ENCODE data around the gene PKLR.
"Not testable (repeated sequence)": the region's sequence is repeated elsewhere in the genome, so short reads cannot be mapped to it uniquely, and the experiment has no call there.

Gene PKLR

DNA sequence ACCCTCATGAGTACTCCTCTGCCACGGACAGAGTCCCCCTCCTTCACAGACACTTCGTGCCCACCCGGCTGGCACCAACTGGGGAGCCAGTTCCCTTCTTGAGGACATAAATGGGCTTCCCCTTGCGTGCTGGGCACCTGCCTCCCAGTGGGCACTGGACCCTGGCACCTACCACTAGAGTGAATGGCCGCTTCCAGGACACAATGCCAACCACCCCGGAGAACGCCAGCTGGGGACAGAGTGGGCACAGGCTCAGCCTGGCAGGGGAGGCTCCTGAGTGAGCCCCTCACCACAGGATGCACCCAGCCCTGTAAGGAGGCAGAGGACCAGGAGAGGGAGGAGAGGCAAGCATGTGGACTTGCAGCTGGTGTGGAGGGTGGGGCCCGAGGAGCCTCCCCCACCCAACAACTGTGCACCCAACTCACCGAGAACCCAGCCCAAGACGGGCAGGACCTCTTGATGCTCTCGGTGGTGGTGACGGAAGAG, 47.0 kb downstream of the PKLR start:
- DNase-seq, result no peak

DNA sequence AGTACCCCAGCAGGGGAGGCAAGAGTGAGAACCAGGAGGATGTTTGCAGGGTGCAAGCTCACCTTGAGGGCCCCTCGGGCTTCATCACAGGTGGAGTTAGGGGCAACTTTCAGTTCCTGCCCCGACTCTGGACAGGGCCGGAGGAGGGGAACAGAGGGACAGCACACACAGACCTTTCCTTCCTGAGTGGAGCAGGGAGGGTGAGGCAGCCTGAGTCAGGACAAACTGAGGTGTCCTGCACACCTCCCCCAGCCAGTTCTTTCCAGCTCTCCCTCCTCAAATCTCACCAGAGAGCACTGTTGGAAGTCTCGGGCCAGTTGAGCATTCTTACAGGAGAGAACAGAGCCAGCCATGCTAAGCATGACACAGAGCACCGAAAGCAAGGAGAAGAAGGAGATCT, 47.4 kb downstream of the PKLR start:
- no peak for DNase-seq

DNA sequence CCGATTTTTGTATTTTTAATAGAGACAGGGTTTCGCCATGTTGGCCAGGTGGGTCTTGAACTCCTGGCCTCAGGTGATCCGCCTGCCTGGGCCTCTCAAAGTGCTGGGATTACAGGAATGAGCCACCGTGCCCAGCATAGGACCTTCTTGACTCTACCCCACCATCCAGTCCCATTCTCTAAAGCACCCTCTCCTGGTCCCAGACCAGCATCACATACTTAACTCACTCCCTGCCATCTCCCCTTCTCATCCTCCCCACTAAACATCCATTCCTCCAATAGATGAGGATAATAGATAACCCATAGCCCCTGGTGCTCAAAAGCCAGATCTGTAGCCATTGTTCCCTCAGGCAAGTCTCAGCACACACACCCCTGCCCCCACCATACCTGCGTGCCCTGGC, 48.0 kb downstream of the PKLR start:
- DNase-seq, result no peak

DNA sequence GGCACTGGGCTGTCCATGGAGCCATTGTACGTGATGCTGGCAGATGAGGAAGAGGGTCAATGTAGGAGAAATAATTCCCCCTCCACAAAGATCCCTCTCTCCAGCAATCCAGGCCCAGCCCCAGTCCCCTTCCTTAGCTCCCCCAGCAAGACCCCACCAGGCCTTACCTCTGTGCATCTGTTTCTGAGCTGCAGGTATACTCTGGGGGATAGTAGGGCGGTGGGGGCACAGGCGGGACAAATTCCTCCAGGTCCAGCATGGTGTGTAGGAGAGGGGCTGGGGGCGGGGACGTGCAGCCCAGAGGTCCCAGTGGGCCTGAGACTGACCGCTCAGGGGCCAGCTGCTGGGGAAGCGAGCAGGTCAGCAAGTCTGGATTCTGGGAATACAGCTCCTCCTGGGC, 49.7 kb downstream of the PKLR start:
- no peak for DNase-seq

DNA sequence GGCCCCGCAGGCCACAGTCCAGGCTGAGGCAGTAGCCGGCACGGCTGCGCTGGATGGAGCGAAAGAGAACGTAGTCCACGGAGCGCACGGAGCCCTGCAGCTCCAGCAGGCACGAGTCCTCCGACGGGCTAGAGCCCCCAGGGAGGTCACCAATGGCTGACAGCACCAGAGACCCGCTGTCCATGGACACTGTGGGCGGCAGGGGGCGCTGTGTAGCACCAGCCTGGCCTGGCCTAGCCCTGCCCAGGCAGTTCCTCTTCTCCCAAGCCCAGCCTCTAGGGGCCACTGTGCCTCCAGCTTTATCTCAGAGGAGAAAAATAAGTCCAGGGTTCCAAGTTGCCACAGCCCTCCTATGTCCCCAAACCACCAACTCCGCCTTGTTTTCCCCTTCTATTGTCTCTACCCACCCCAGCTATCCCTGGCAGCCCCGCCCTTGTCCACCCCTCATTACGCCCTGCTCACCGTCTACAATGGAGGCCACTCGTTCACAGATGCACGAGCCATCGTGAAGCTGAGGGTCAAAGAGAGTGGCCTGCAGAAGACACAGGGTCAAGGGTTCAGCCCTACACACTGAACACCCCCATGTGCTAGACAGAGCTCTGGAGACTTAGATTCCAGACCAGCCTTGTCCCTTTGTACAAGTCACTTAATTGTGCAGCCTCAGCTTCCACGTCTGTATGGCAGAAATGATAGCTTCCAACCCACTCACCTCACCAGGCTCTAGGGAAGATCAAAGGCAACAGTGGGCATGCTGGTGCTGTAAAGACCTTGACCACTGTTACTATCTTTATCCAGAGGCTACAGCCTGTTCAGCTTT, 50.4 kb downstream of the PKLR start:
- DNase-seq, result peak; percentile 90 to 97

DNA sequence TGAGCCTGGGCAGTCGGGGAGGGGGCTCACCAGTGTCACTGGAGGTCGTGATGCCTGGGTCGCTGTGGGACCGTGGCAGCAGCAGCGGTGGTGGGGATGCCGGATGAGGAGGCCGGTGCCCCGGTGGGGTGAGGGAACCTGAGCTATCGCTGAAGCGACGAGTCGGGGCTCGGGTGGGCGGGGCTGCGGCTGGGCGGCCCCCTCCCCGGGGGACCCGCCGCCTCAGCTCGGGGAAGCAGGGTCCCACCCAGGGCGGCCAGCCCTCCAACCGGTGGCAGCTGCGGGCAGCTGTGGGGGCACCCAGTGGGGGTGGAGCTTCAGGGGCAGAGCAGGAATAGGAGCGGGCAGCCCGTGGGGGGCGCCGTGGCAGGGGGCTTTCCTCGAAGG, 51.0 kb downstream of the PKLR start:
- DNase-seq, result no peak

DNA sequence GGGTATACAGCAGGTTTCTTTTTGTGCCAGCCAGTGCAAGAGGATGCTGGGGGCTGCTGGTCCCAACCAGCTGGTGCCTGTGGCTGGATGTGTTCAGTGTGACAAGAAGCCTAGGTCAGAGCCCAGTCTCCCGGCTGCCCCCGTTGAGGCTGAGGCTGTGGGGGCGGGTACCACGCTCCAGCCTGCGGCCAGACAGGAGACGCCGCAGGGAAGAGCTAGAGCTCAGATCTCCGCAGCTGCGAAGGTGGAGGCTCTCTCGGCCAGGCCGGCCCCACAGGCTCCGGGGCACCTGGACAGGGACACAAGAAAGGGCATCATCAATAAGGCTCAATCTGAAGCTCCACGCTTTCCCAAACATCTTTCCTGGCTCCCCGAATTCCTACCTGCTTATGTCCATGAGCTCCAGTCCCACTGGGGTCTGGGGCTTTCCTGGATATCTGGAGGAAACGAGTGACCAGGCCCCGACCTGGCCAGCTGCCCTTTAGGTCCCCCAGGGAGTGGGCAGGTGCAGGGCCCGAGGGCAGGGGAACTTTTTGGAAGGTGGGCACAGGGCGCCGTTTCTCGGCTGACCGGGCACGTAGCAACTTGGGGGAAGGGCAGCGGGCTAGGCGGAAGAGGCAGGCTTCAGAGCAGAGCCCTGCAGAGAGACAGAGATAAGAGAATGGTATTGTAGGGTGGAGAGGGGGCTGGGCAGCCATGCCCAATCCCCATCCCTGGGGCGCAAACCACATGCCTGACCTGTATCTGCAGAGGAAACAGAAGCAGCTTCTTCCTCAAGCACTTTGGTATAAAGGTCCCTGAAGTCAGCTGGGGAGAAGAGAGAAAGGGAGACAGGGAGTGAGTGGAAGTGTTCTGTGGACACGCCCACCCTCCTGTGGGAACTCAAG, 53.3 kb downstream of the PKLR start:
- DNase-seq, result no peak

DNA sequence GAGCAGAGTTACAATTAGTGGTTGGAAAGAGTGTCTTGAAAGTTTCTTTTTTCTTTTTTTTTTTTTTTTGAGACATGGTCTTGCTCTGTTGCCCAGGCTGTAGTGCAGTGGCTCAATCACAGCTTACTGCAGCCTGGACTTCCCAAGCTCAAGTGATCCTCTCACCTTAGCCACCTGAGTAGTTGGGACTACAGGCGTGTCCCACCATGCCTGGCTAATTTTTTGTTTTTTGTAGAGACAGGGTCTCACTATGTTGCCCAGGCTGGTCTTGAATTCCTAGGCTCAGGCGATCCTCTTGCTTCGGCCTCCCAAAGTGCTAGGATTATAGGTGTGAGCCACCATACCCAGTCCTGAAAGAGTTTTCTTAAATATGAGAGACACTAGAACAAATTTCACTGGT, 54.4 kb downstream of the PKLR start:
- not testable (repeated sequence) for DNase-seq

DNA sequence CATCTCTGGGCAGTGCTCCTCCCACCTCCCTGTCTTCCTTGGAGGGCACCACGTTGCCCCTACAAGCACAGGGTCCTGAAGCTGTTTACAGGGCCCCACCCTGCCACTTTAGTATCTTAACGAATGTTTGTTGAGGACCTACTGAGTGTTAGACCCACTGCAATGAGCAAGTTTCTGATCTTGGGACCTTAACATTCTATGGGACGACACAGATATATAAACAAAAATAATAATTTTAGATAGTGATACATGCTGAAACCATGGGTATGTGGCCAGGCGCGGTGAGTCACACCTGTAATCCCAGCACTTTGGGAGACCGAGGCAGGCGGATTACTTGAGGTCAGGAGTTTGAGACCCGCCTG, 56.1 kb downstream of the PKLR start:
- DNase-seq, result no peak

DNA sequence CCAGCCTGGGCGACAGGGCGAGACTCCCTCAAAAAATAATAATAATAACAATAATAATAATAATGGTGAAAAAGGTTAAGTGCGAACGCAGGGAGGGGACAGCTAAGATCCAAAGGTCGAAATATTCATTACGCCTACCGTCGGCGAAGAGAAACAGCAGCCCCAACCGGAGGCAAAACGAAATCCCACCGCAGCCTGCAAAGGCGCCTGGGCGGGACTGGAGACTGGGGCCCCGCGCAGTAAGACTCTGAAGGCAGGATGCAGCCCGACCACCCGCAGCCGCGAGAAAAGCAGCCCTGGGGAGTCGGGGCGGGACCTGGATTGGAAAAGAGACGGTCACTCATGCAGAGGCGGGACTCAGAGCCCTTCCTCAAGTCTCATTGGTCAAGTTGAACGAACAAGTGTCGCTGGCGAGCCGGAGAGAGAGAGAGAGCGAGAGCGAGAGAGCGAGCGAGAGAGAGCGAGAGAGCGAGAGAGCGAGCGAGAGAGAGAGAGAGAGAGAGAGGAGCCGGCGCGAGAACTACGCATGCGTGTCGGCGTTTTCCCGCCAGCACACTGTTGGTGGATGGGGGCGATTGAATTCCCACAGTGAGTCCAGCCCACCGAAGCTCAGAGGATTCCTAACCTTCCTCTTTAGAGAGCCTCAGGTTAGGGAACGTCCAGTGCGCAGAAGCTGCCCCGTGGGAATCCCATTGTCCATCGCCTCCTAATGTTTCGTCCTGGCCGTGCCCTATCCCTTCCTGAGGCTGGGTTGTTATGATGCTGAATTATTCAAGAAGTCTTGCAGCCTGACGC, 56.7 kb downstream of the PKLR start:
- DNase-seq, result peak; percentile 81 to 90

DNA sequence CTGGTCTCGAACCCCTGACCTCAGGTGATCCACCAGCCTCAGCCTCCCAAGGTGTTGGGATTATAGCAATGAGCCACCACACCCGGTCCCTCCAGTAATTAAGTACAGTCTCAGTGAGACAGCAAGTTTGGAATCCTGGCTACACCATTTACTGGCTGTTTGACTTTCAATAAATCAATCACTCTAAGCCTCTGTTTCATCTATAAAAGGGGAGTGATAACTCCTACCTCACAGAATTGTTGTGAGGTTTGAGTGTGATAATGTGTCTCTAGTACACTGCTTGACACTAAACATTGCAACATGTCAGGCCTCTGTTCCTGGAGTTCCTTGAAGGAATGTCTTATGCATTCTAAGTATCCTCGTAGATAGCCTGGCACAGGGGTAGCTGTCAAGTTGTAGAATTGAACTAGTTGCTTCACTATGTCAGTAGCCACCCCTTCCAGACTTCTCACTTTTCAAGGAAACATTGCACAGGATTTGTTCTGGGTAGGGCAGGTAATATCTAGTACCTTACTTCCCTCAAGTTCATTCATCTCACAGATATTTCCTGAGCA, 58.4 kb downstream of the PKLR start:
- DNase-seq, result no peak

DNA sequence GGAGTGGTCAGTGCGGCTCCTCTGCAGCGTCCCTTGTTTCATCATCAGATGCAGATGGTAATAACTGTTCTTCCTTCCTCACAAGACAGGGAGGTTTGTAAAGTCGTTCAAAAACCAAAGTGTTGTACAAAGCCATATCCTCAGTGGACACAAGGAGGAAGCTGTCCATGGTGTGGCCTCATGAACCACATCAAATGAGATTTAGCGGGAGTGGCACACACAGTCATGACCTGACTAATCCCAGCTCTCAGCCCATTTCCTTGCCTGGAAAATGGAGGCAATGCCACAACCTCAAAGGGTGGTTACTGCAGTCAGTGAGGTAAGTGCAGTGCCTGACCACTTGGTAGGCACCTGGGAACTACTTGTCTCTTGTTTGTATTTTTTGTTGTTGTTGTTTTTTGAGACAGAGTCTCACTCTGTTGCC, 59.4 kb downstream of the PKLR start:
- DNase-seq, result no peak

DNA sequence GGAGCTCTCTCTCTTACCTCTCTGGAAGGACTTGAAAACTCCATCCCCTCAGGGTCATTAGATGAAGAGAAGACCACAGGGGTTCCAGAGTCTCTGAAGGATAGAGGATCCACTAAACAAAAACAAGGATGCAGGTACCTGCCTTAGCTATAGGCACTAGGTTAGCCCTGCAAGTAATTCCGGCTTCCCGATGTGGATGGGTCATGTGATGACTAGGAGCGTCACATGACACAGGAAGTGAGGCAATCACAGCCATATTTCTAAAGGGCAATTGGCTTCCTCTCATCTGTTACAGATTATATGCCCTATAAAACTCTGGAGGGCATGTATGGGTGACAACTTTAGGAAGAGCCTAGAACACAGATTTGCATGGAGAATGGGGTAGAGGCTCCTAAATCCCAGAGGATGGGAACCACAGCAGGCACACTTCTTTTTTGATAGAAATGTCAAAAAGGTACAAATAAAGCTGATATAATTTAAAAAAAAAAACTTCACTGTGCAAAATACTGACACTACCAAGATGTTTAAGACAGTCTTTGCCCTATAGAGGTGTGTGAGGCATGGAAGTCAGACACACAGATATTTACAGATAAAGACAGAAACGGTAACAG, 60.1 kb downstream of the PKLR start:
- DNase-seq, result peak; percentile 43 to 61

All from stimulated activated CD4-positive, alpha-beta T cell treated with anti-CD3 and anti-CD28 coated beads, Interleukin-4, amount 100 ng/mL, for 4 hours (primary cell).